ENCODE data around the gene ICAM2.

DNA sequence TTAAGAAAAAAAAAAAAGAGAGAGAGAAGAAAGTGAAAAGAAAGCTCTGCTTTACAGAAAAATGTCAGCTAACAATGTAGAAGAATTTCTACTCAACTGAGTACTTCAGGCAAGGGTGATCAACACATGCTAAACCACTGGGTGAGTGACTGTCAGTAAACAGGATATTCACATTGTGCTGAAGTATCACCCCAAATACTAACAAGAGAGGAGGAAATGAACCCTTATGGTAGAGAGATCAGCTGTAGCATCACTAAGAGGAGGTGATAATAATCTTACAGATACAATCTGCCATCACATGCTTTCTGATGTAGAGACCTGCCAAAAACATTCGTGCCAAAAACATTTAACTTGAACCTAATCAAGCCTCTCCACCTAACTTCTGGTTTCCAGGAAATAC is 30.7 kb upstream of the ICAM2 start:
- no peak for TF ChIP-seq POLR2AphosphoS5 (IDR thresholded peaks at IDR 0.05)
- TF ChIP-seq, protein P1, sequence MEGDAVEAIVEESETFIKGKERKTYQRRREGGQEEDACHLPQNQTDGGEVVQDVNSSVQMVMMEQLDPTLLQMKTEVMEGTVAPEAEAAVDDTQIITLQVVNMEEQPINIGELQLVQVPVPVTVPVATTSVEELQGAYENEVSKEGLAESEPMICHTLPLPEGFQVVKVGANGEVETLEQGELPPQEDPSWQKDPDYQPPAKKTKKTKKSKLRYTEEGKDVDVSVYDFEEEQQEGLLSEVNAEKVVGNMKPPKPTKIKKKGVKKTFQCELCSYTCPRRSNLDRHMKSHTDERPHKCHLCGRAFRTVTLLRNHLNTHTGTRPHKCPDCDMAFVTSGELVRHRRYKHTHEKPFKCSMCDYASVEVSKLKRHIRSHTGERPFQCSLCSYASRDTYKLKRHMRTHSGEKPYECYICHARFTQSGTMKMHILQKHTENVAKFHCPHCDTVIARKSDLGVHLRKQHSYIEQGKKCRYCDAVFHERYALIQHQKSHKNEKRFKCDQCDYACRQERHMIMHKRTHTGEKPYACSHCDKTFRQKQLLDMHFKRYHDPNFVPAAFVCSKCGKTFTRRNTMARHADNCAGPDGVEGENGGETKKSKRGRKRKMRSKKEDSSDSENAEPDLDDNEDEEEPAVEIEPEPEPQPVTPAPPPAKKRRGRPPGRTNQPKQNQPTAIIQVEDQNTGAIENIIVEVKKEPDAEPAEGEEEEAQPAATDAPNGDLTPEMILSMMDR (IDR thresholded peaks at IDR 0.05), result no peak
- no peak for TF ChIP-seq EP300 (IDR thresholded peaks at IDR 0.05)
- TF ChIP-seq POLR2A (IDR thresholded peaks at IDR 0.05), result no peak

Data from sigmoid colon (tissue), 4 donors.